Astrocyte of the spinal cord (primary cell): ENCODE measurements around the gene LEMD2.

ENCODE experiments used
- DNase-seq: peaks from one replicate; pipeline ENCODE4 v3.0.0; 2011; ENCODE audit warnings: low read depth, low spot score
- H3K4me3 ChIP-seq: 2 replicates; pipeline ENCODE4 v1.5.1; 2011; ENCODE audit warnings: low read depth, mild to moderate bottlenecking, low read length, moderate library complexity
- CTCF ChIP-seq: IDR thresholded peaks from 2 replicates; pipeline ENCODE4 v1.5.1; 2012; ENCODE audit warnings: low read depth, mild to moderate bottlenecking, low read length, inconsistent platforms
- in situ Hi-C: cut with HindIII; loops from 2 replicates; pipeline ENCODE4 v1.10.0; 2017; ENCODE audit warnings: low sequenced_read_pairs

The LEMD2 gene

GRCh38 chr6:33730611-33731010 lies 58.3 kb downstream of the LEMD2 start:
- no peak for DNase-seq
- no peak for TF ChIP-seq CTCF
- no peak overlapping the region for H3K4me3 ChIP-seq
- in situ Hi-C loops, result no loop called here

GRCh38 chr6:33729059-33729458 lies 59.9 kb downstream of the LEMD2 start:
- H3K4me3 ChIP-seq, result no peak overlapping the region
- in situ Hi-C loops, result no loop called here
- no peak for TF ChIP-seq CTCF
- no peak for DNase-seq

- DNase-seq, result no peak
- H3K4me3 ChIP-seq, result no peak overlapping the region
- no peak for TF ChIP-seq CTCF
- in situ Hi-C loops, result no loop called here
These were observed 60.5 kb downstream of the LEMD2 start for GRCh38 chr6:33728438-33728837.

- no peak overlapping the region for H3K4me3 ChIP-seq
- DNase-seq, result no peak
- in situ Hi-C loops, result no loop called here
- no peak for TF ChIP-seq CTCF
These were observed 61.0 kb downstream of the LEMD2 start for GRCh38 chr6:33727932-33728331.

- H3K4me3 ChIP-seq, result no peak overlapping the region
- in situ Hi-C loops, result no loop called here
- TF ChIP-seq CTCF, result no peak
- no peak for DNase-seq
These were observed 61.8 kb downstream of the LEMD2 start for GRCh38 chr6:33727126-33727525.

GRCh38 chr6:33726696-33727095 lies 62.2 kb downstream of the LEMD2 start:
- no peak for DNase-seq
- no peak overlapping the region for H3K4me3 ChIP-seq
- in situ Hi-C loops, result no loop called here
- no peak for TF ChIP-seq CTCF
